H1 (cell line): ENCODE results near the gene PBLD. TPM values are rescaled to one million over a fixed set of nuclear protein-coding genes. Genes with fewer than 3 reads are reported as not detected.

Experiments
- CHD7 ChIP-seq: fragments of 300-600 bp; sonication (generic); IDR thresholded peaks from 2 replicates; pipeline ENCODE4 v1.7.1; 2012; ENCODE audit warnings: low read length, moderate library complexity, mild to moderate bottlenecking, inconsistent platforms; ENCODE audit not compliant: insufficient replicate concordance
- CREB1 ChIP-seq: IDR thresholded peaks from 2 replicates; pipeline ENCODE4 v1.6.1; 2012; ENCODE audit warnings: inconsistent platforms
- EZH2 ChIP-seq: fragments of 200-600 bp; sonication (generic); IDR thresholded peaks from 2 replicates; pipeline ENCODE4 v1.7.1; 2012; ENCODE audit warnings: low read depth, mild to moderate bottlenecking, moderate library complexity, low read length, inconsistent platforms; ENCODE audit not compliant: severe bottlenecking
- FOSL1 ChIP-seq: IDR thresholded peaks from 2 replicates; pipeline ENCODE4 v1.6.1; 2011; ENCODE audit warnings: mild to moderate bottlenecking, low read depth, low read length, moderate library complexity; ENCODE audit not compliant: insufficient read depth
- TAF7 ChIP-seq: optimal IDR thresholded peaks from 2 replicates; pipeline ENCODE3; 2011; ENCODE audit warnings: low read depth, mild to moderate bottlenecking, inconsistent platforms, low read length, moderate library complexity, borderline replicate concordance
- YY1 ChIP-seq: IDR thresholded peaks from 2 replicates; pipeline ENCODE4 v1.6.1; 2011; ENCODE audit warnings: low read depth, mild to moderate bottlenecking, low read length
- polyA plus RNA-seq, 7 experiments: library from polyadenylated mRNA; depleted of rRNA in 3 of 7; stranded (reverse) in 5 of 7; unstranded in 2 of 7; fragments of >200 nt in 5 of 7; fragments of 200-250 nt in 2 of 7; gene quantifications; 1 replicate in 5 of 7; 2 replicates in 1 of 7; 4 replicates in 1 of 7; pipeline versions ENCODE4 v1.2.1 to v1.2.3, GENCODE V29; 2011 to 2013; ENCODE audit warnings: missing spikeins in 2 of 7, mixed read lengths in 2 of 7
- total RNA-seq: library from RNA; stranded (reverse); fragmentation: NEBNext Ultra II Directional; extraction: Animal tissue kit (Norgen Biotek cat#: 25700); gene quantifications from 2 replicates; pipeline ENCODE4 v1.2.1, GENCODE V29; 2021

PBLD gene
- total and polyA plus RNA-seq, 2 of the 8 experiments (the other 6 are each of a cell fraction or from before 2014, with no cell fraction given), result 0.56 to 2.0 TPM

GRCh38 chr10:68280758-68281157, 52.0 kb downstream of the PBLD start (continued):
- TF ChIP-seq CHD7, result no peak
- no peak for TF ChIP-seq CREB1
- no peak for TF ChIP-seq YY1
- no peak for TF ChIP-seq FOSL1
- no peak for TF ChIP-seq TAF7
- TF ChIP-seq EZH2, result no peak
